ENCODE data around the gene SLK.

- no peak for TF ChIP-seq CTCF (IDR thresholded peaks at IDR 0.05; ENCODE audit: low read depth, low read length)
- TF ChIP-seq EZH2phosphoT487 (IDR thresholded peaks at IDR 0.05; ENCODE audit: low read depth) = no peak
Observed at GRCh38 chr10:104035194-104036068, 68.5 kb downstream of the SLK start.

Data from OCI-LY3 (cell line).